HL-60/S4 (cell line): ENCODE measurements around the gene GPR18.
"Not testable (repeated sequence)": the region's sequence is repeated elsewhere in the genome, so short reads cannot be mapped to it uniquely, and the experiment has no call there.

ENCODE experiments used
- in situ Hi-C: fragments of 300-500 bp; cut with MboI; formaldehyde crosslinking; loops from 2 replicates; pipeline ENCODE4 v1.14.3; 2022; ENCODE audit warnings: low sequenced_read_pairs

GPR18 gene

DNA sequence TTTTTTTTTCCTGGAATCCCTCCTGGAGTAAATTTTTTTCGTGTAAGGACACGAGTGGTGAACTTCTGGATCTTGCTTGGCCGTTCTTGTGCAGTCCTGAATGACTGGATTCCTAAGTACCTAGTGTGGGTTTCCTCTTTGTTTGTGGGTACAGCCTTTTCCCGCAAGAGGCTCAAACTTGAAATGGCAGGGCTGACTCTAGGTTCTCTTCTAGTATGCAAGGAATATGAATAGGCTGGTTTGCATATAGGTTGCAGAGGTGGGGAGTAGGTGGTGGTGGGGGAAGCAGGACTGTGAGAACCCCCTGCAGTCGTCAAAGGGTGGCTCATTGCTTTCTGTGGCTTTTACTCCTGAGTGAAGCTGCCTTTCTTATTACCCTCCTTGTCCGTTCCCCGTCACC, 43.9 kb downstream of the GPR18 start:
- in situ Hi-C loops, result no loop called here

GRCh38 chr13:99211421-99212035, 46.7 kb downstream of the GPR18 start:
- in situ Hi-C loops, result no loop called here

- in situ Hi-C loops, result not testable (repeated sequence)
These were observed 47.6 kb downstream of the GPR18 start for GRCh38 chr13:99210627-99211026.

- in situ Hi-C loops, result no loop called here
These were observed 49.2 kb downstream of the GPR18 start for GRCh38 chr13:99208845-99209527.

DNA sequence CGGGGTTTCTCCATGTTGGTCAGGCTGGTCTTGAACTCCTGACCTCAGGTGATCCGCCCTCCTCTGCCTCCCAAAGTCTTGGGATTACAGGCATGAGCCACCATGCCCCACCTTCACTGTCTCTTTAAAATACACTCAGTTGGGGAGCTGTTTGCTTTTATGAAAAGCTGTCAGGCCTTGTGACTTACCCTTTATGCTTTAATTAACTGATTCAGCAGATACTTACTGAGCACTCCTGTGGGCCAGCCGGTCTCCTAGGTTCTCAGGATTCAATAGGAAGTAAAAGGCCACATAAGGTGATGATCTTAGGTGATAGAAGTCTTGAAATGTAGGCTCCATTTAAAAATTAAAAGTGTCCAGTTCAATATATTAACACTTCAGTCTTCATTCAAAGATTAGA, 50.0 kb downstream of the GPR18 start:
- in situ Hi-C loops, result no loop called here

- in situ Hi-C loops, result no loop called here
These were observed 50.7 kb downstream of the GPR18 start for GRCh38 chr13:99207511-99207910.

- in situ Hi-C loops, result no loop called here
These were observed 51.3 kb downstream of the GPR18 start for GRCh38 chr13:99206873-99207272.

DNA sequence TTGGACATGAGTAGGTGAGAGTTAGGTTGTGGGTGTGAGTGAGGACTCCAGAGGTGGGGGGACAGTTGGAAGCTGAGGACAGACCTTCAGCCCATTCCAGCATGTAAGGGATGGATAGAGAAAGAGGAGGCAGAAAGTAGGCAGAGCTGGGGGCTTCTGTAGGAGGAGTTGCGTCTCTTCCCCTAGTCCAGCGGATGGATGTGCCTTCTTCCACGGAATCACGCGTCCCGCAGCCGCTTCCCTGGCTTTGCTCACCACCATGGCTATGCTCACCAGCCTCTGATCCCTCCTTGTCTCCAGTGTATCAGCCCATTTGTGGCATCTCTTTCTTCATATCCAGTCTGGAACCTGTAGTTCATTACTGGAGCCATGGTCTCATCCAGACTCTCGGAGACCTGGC, 52.0 kb downstream of the GPR18 start:
- in situ Hi-C loops, result no loop called here

DNA sequence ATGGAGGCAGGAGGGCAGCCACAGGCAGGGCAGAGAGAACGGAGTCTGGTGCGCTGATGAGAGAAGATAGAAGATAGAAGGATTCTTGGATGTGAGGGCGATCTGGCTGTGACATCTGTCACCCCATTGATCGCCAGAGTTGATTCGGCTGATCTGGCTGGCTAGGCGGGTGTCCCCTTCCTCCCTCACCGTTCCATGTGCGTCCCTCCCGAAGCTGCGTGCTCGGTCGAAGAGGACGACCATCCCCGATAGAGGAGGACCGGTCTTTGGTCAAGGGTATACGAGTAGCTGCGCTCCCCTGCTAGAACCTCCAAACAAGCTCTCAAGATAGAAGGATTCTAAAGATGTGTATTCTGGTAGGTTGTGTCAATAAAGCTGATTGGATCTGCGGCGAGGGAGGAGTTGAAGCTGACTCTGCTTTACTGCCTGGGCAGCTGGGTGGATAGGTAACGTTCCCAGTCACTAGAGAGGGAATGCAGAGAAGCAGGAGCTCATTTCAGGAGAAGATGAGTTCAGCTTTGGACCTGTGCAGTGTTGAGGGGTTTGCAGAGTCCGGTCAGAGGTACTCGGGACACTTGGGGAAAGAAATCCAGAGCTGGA, 52.5 kb downstream of the GPR18 start:
- in situ Hi-C loops, result no loop called here
